Gastrocnemius medialis (tissue), 4 donors: ENCODE data around the gene ENTPD8.

ENCODE experiments used
- CTCF ChIP-seq, 5 experiments: fragments of 450-650 bp in 3 of 5; fragments of 200-600 bp in 2 of 5; sonication (generic) in 2 of 5; IDR thresholded peaks in 4 of 5; conservative IDR thresholded peaks in 1 of 5; 1 replicate in 4 of 5; 2 replicates in 1 of 5; pipeline ENCODE4 v1.5.1; 2016 to 2019; ENCODE audit warnings: antibody characterized with exemption in 5 of 5, mild to moderate bottlenecking in 3 of 5, moderate library complexity in 3 of 5
- POLR2A ChIP-seq, 2 donors: fragments of 450-650 bp; IDR thresholded peaks; one replicate each; pipeline ENCODE4 v1.6.1; 2017; ENCODE audit warnings: antibody characterized with exemption in 2 of 2, mild to moderate bottlenecking in 2 of 2, moderate library complexity in 2 of 2

DNA sequence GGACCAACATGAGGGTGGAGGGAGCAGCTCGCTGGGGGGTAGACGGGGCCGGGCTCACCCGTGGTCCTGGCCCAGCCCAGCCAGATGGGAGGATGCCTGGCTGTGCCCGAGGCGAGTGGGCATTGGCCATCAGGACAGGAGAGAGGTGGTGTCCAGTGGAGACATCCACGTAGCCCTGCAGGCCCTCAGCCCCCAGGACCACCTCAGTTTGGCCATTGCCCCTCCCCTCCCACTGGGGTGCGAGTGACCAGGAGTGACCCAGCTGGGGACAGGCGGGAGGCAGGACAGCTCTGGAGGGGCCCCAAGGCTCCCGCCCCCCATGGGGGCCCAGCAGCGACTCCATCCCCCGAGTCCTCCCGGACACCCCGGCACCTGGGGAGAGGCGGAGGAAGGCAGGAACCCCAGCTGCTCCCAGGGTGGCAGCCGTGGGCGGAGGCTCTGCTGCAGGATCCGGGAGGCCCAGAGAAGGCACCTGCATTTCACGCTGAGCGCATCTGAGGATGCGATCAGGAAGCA lies 9.7 kb downstream of the ENTPD8 start:
- TF ChIP-seq CTCF (IDR thresholded peaks at IDR 0.05 in 4 of 5, conservative IDR thresholded peaks at IDR 0.05 in 1 of 5) (no peak), POLR2A (IDR thresholded peaks at IDR 0.05) (no peak)
